Stromal cell of bone marrow (primary cell): ENCODE data around the gene ADAD2.
A peak's percentile ranks its signal among the peaks of the same experiment; 100 is the strongest.

ENCODE experiments used
- DNase-seq: peaks from one replicate; pipeline ENCODE4 v3.0.0-alpha.2; 2012; ENCODE audit warnings: low read depth

The ADAD2 gene

GRCh38 chr16:84176192-84177053, 14.5 kb upstream of the ADAD2 start:
- no peak for DNase-seq

- no peak for DNase-seq
Observed at GRCh38 chr16:84177741-84178073, 13.2 kb upstream of the ADAD2 start.

GRCh38 chr16:84178146-84178765, 12.7 kb upstream of the ADAD2 start:
- no peak for DNase-seq

GRCh38 chr16:84178892-84179611, 11.9 kb upstream of the ADAD2 start:
- no peak for DNase-seq

- no peak for DNase-seq
Observed at GRCh38 chr16:84179612-84180320, 11.2 kb upstream of the ADAD2 start.

- DNase-seq: no peak
Observed at GRCh38 chr16:84180519-84181140, 10.3 kb upstream of the ADAD2 start.

GRCh38 chr16:84181144-84181915, 9.6 kb upstream of the ADAD2 start:
- no peak for DNase-seq

GRCh38 chr16:84182104-84182503, 8.9 kb upstream of the ADAD2 start:
- no peak for DNase-seq

GRCh38 chr16:84182680-84183571, 8.0 kb upstream of the ADAD2 start:
- no peak for DNase-seq

GRCh38 chr16:84183572-84183875, 7.4 kb upstream of the ADAD2 start:
- DNase-seq: no peak

- DNase-seq: no peak
Observed at GRCh38 chr16:84183911-84184591, 6.9 kb upstream of the ADAD2 start.

GRCh38 chr16:84184775-84185174, 6.2 kb upstream of the ADAD2 start:
- DNase-seq: no peak

GRCh38 chr16:84186685-84187437, 4.1 kb upstream of the ADAD2 start, which contains the start of gene TAF1C:
TSS of gene TAF1C (minus strand) at chr16:84187057. CDS start at chr16:84184988, 2,069 bp downstream.
- peak; percentile 88 for DNase-seq

- DNase-seq: no peak
Observed at GRCh38 chr16:84191466-84191865, 509 bp downstream of the ADAD2 start.

- no peak for DNase-seq
Observed at GRCh38 chr16:84193480-84193879, 2.5 kb downstream of the ADAD2 start.

GRCh38 chr16:84194018-84194417, 3.1 kb downstream of the ADAD2 start:
- DNase-seq: no peak

- no peak for DNase-seq
Observed at GRCh38 chr16:84194470-84195200, 3.7 kb downstream of the ADAD2 start.
